H9 (cell line): ENCODE results near the gene RBM8A. TPM values are rescaled to one million over a fixed set of nuclear protein-coding genes. Genes with fewer than 3 reads are reported as not detected.

Experiments used
- DNase-seq: peaks from one replicate; pipeline ENCODE4 v3.0.0-alpha.2; 2017
- H2AFZ ChIP-seq: one replicate; pipeline ENCODE4 v1.6.1; 2013; ENCODE audit warnings: mild to moderate bottlenecking, low read length, control low read depth, moderate library complexity
- H2AK5ac ChIP-seq: 2 replicates; pipeline ENCODE4 v1.6.1; 2013; ENCODE audit warnings: low read length, control low read depth, mixed read lengths; ENCODE audit not compliant: insufficient read length
- H2BK120ac ChIP-seq: one replicate; pipeline ENCODE4 v1.6.1; 2013; ENCODE audit warnings: low read depth, mild to moderate bottlenecking, low read length, control low read depth, inconsistent platforms; ENCODE audit not compliant: poor library complexity, severe bottlenecking
- H2BK12ac ChIP-seq: 2 replicates; pipeline ENCODE4 v1.6.1; 2013; ENCODE audit warnings: low read length, control low read depth, mixed read lengths, low read depth; ENCODE audit not compliant: insufficient read length
- H2BK15ac ChIP-seq: 2 replicates; pipeline ENCODE4 v1.6.1; 2013; ENCODE audit warnings: low read depth, low read length, control low read depth
- H2BK20ac ChIP-seq: one replicate; pipeline ENCODE4 v1.6.1; 2013; ENCODE audit warnings: low read depth, mild to moderate bottlenecking, low read length, control low read depth, inconsistent platforms; ENCODE audit not compliant: poor library complexity, severe bottlenecking
- H2BK5ac ChIP-seq: 2 replicates; pipeline ENCODE4 v1.6.1; 2013; ENCODE audit warnings: low read length, control low read depth, mixed read lengths; ENCODE audit not compliant: insufficient read length
- H3K14ac ChIP-seq: 2 replicates; pipeline ENCODE4 v1.6.1; 2013; ENCODE audit warnings: low read length, control low read depth; ENCODE audit not compliant: insufficient read depth
- H3K18ac ChIP-seq: 2 replicates; pipeline ENCODE4 v1.6.1; 2013; ENCODE audit warnings: low read depth, mild to moderate bottlenecking, mixed read lengths, low read length, control low read depth; ENCODE audit not compliant: insufficient read length
- H3K23ac ChIP-seq: 2 replicates; pipeline ENCODE4 v1.6.1; 2013; ENCODE audit warnings: low read length, control low read depth, mixed read lengths, low read depth; ENCODE audit not compliant: insufficient read length
- H3K23me2 ChIP-seq: 2 replicates; pipeline ENCODE4 v1.6.1; 2013; ENCODE audit warnings: low read depth, mild to moderate bottlenecking, mixed read lengths, low read length, control low read depth; ENCODE audit not compliant: insufficient read length, poor library complexity, severe bottlenecking
- H3K27ac ChIP-seq: 2 replicates; pipeline ENCODE4 v1.5.1; 2013; ENCODE audit warnings: low read length, control low read depth, mixed read lengths, low read depth; ENCODE audit not compliant: insufficient read length
- H3K27me3 ChIP-seq: 2 replicates; pipeline ENCODE4 v1.6.1; 2013; ENCODE audit warnings: low read length, control low read depth, inconsistent platforms; ENCODE audit not compliant: insufficient read depth
- H3K4ac ChIP-seq: 2 replicates; pipeline ENCODE4 v1.6.1; 2013; ENCODE audit warnings: low read depth, mild to moderate bottlenecking, control low read depth, inconsistent platforms, low read length, moderate library complexity
- H3K4me1 ChIP-seq: 2 replicates; pipeline ENCODE4 v1.6.1; 2013; ENCODE audit warnings: low read length, control low read depth, inconsistent platforms; ENCODE audit not compliant: insufficient read depth
- H3K4me2 ChIP-seq: 2 replicates; pipeline ENCODE4 v1.6.1; 2013; ENCODE audit warnings: low read length, control low read depth, mixed read lengths; ENCODE audit not compliant: insufficient read length, insufficient read depth
- H3K56ac ChIP-seq: 2 replicates; pipeline ENCODE4 v1.6.1; 2013; ENCODE audit warnings: low read depth, mild to moderate bottlenecking, mixed read lengths, low read length, control low read depth; ENCODE audit not compliant: insufficient read length
- H3K79me1 ChIP-seq: 2 replicates; pipeline ENCODE4 v1.6.1; 2013; ENCODE audit warnings: low read depth, mild to moderate bottlenecking, moderate library complexity, low read length, control low read depth, inconsistent platforms; ENCODE audit not compliant: insufficient read depth, poor library complexity, severe bottlenecking
- H3K79me2 ChIP-seq: 2 replicates; pipeline ENCODE4 v1.6.1; 2013; ENCODE audit warnings: low read length, control low read depth, inconsistent platforms; ENCODE audit not compliant: insufficient read depth
- H3K9ac ChIP-seq: 2 replicates; pipeline ENCODE4 v1.6.1; 2013; ENCODE audit warnings: low read length, control low read depth, mixed read lengths; ENCODE audit not compliant: insufficient read length; ENCODE audit errors: extremely low read depth
- H3K9me3 ChIP-seq: one replicate; pipeline ENCODE4 v1.6.1; 2013; ENCODE audit warnings: low read depth, low read length, inconsistent platforms; ENCODE audit not compliant: control insufficient read depth
- H3T11ph ChIP-seq: one replicate; pipeline ENCODE4 v1.6.1; 2013; ENCODE audit warnings: mild to moderate bottlenecking, low read length, control low read depth, inconsistent platforms
- H4K20me1 ChIP-seq: one replicate; pipeline ENCODE4 v1.6.1; 2013; ENCODE audit not compliant: control insufficient read depth, insufficient read length, insufficient read depth
- H4K5ac ChIP-seq: 2 replicates; pipeline ENCODE4 v1.6.1; 2013; ENCODE audit warnings: low read depth, mild to moderate bottlenecking, mixed read lengths, low read length, control low read depth; ENCODE audit not compliant: insufficient read length
- H4K8ac ChIP-seq: replicated peaks from 2 replicates; pipeline ENCODE4 v1.6.1; 2013; ENCODE audit warnings: low read length, control low read depth, mixed read lengths, low read depth; ENCODE audit not compliant: insufficient read length
- H4K91ac ChIP-seq: 2 replicates; pipeline ENCODE4 v1.6.1; 2013; ENCODE audit warnings: low read depth, mild to moderate bottlenecking, moderate library complexity, mixed read lengths, low read length, control low read depth; ENCODE audit not compliant: insufficient read length
- H3K27ac Mint-ChIP-seq, 3 experiments: 2 replicates in 2 of 3; 3 replicates in 1 of 3; pipeline ENCODE4 v1.8.0; 2020 to 2021; ENCODE audit warnings: mixed read lengths in 3 of 3, mild to moderate bottlenecking in 1 of 3, moderate library complexity in 1 of 3
- H3K27me3 Mint-ChIP-seq: 2 replicates; pipeline ENCODE4 v1.8.0; 2021; ENCODE audit warnings: low read depth, mild to moderate bottlenecking, moderate library complexity, mixed read lengths
- H3K36me3 Mint-ChIP-seq, 3 experiments: 2 replicates in 2 of 3; 3 replicates in 1 of 3; pipeline ENCODE4 v1.8.0; 2020 to 2021; ENCODE audit warnings: low read depth in 3 of 3, mixed read lengths in 3 of 3; ENCODE audit not compliant: insufficient read depth in 1 of 3
- H3K4me1 Mint-ChIP-seq, 2 experiments: 2 replicates each; pipeline ENCODE4 v1.8.0; 2020; ENCODE audit warnings: mixed read lengths in 2 of 2
- H3K4me3 Mint-ChIP-seq, 2 experiments: 2 replicates in 1 of 2; 3 replicates in 1 of 2; pipeline ENCODE4 v1.8.0; 2020 to 2021; ENCODE audit warnings: mild to moderate bottlenecking in 2 of 2, mixed read lengths in 2 of 2, moderate library complexity in 1 of 2
- H3K9me3 Mint-ChIP-seq, 2 experiments: 2 replicates in 1 of 2; 3 replicates in 1 of 2; pipeline ENCODE4 v1.8.0; 2020; ENCODE audit warnings: mild to moderate bottlenecking in 2 of 2, mixed read lengths in 2 of 2, moderate library complexity in 1 of 2
- CTCF ChIP-seq: fragments of 200-600 bp; sonication (generic); conservative IDR thresholded peaks from 3 replicates; pipeline ENCODE4 v1.8.0; 2021; ENCODE audit warnings: antibody characterized with exemption, mild to moderate bottlenecking
- WGBS: extraction: QIAGEN DNeasy Blood & Tissue Kit; methylation state at CpG from one replicate; pipeline ENCODE4 v1.1.7; 2013; ENCODE audit warnings: missing lambda C conversion rate, low lambda C conversion rate, mixed read lengths; ENCODE audit not compliant: insufficient read length; ENCODE audit errors: extremely low coverage; 5-methylcytosine and 5-hydroxymethylcytosine counted together
- total RNA-seq: library from RNA; stranded (reverse); gene quantifications from 2 replicates; pipeline ENCODE4 v1.2.1, GENCODE V29; 2021

The RBM8A gene
- total RNA-seq, 1 experiment from 2014 or later = 298 TPM

- WGBS = no CpG with 5 or more reads among the region's 1 CpG
- Histone ChIP-seq H2AK5ac (no peak overlapping the region), H3T11ph (no peak overlapping the region), H3K23me2 (no peaks in the 10 kb centered on the region), H3K14ac (no peak overlapping the region), H3K4me1 (peaks cover 6% of the 10 kb centered on the region; the same call in 1 of the 2 replicates), H2BK5ac (no peak overlapping the region), H3K9me3 (no peaks in the 10 kb centered on the region), H4K20me1 (no peaks in the 10 kb centered on the region), H2AFZ (no peak overlapping the region), H4K8ac (no peak overlapping the region), H2BK15ac (no peak overlapping the region), H3K23ac (no peak overlapping the region), H3K27me3 (peaks cover 2% of the 10 kb centered on the region; the same call in 1 of the 2 replicates), H2BK20ac (no peak overlapping the region), H2BK12ac (no peak overlapping the region), H3K9ac (no peak overlapping the region), H3K4ac (no peak overlapping the region), H4K91ac (no peak overlapping the region), H2BK120ac (no peak overlapping the region), H3K79me1 (no peaks in the 10 kb centered on the region), H3K27ac (no peak overlapping the region), H3K79me2 (no peaks in the 10 kb centered on the region), H3K56ac (no peak overlapping the region), H4K5ac (no peak overlapping the region), H3K4me2 (no peak overlapping the region), H3K18ac (no peak overlapping the region)
- H3K9me3 Mint-ChIP-seq = no peaks in the 10 kb centered on the region
- H3K4me1 Mint-ChIP-seq = peaks cover 14 to 22% of the 10 kb centered on the region in 2 experiments
- no peak overlapping the region for H3K27ac Mint-ChIP-seq
- no peak overlapping the region for H3K4me3 Mint-ChIP-seq
- H3K36me3 Mint-ChIP-seq = no peaks in the 10 kb centered on the region
- TF ChIP-seq CTCF = no peak
- peaks cover 12% of the 10 kb centered on the region for H3K27me3 Mint-ChIP-seq
- DNase-seq = no peak
Measured at GRCh38 chr1:145951526-145951925, 24.2 kb upstream of the RBM8A start.
